GM12878 (cell line): ENCODE measurements around the gene CCDC17. TPM values are rescaled to one million over a fixed set of nuclear protein-coding genes. Genes with fewer than 3 reads are reported as not detected.

Source experiments
- BCL3 ChIP-seq: IDR thresholded peaks from 2 replicates; pipeline ENCODE4 v1.6.1; 2011; ENCODE audit warnings: borderline replicate concordance, low read depth, mild to moderate bottlenecking, moderate library complexity, low read length; ENCODE audit not compliant: insufficient read depth, poor library complexity, severe bottlenecking
- CREM ChIP-seq: IDR thresholded peaks from 2 replicates; pipeline ENCODE4 v1.6.1; 2014; ENCODE audit warnings: antibody characterized with exemption, low read depth
- EP300 ChIP-seq, 2 experiments: fragments of 150-350 bp in 1 of 2; IDR thresholded peaks; 2 replicates each; pipeline ENCODE4 v1.6.1; 2011 to 2012; ENCODE audit warnings: low read depth in 2 of 2, low read length in 2 of 2, borderline replicate concordance in 1 of 2, improper control_type of control experiment in 1 of 2, inconsistent platforms in 1 of 2; ENCODE audit not compliant: control insufficient read depth in 1 of 2
- JUND ChIP-seq: IDR thresholded peaks from 2 replicates; pipeline ENCODE4 v1.6.1; 2012; ENCODE audit warnings: low read depth, mild to moderate bottlenecking, low read length, improper control_type of control experiment, moderate library complexity
- KLF5 ChIP-seq: fragments of 450-650 bp; IDR thresholded peaks from 2 replicates; pipeline ENCODE4 v1.6.1; 2014; ENCODE audit warnings: mild to moderate bottlenecking; ENCODE audit not compliant: partially characterized antibody
- LARP7 ChIP-seq: fragments of 450-650 bp; IDR thresholded peaks from 2 replicates; pipeline ENCODE4 v1.6.1; 2017; ENCODE audit warnings: mild to moderate bottlenecking
- MEF2B ChIP-seq: fragments of 450-650 bp; IDR thresholded peaks from 2 replicates; pipeline ENCODE4 v1.6.1; 2018; ENCODE audit warnings: mild to moderate bottlenecking, moderate library complexity; ENCODE audit not compliant: partially characterized antibody, poor library complexity, severe bottlenecking
- SIN3A ChIP-seq: IDR thresholded peaks from 2 replicates; pipeline ENCODE4 v1.6.1; 2012; ENCODE audit warnings: low read depth, low read length, improper control_type of control experiment
- SPI1 ChIP-seq: IDR thresholded peaks from 2 replicates; pipeline ENCODE4 v1.6.1; 2011; ENCODE audit warnings: low read depth, mild to moderate bottlenecking, low read length, moderate library complexity, borderline replicate concordance; ENCODE audit not compliant: insufficient read depth
- YY1 ChIP-seq: IDR thresholded peaks from 2 replicates; pipeline ENCODE4 v1.6.1; 2011; ENCODE audit warnings: low read depth, mild to moderate bottlenecking, low read length
- polyA plus RNA-seq, 11 experiments: library from polyadenylated mRNA; depleted of rRNA in 4 of 11; unstranded in 6 of 11; stranded (reverse) in 5 of 11; fragments of >200 nt; fragmentation: Nextera tagmentation in 4 of 11; fragmentation: Illumina TruSeq in 1 of 11; extraction: Ambion mirVana in 4 of 11; extraction: Trizol in 1 of 11; gene quantifications; 1 replicate in 1 of 11; 2 replicates in 10 of 11; pipeline versions ENCODE4 v1.2.1 to v1.2.3, GENCODE V29; 2011 to 2016; ENCODE audit warnings: inconsistent platforms in 2 of 11, missing spikeins in 2 of 11, low read depth in 1 of 11
- total RNA-seq, 4 experiments: library from RNA; depleted of rRNA in 3 of 4; stranded (reverse); fragments of >200 nt in 3 of 4; fragmentation: Illumina TruSeq in 1 of 4; extraction: Trizol in 1 of 4; gene quantifications; 2 replicates each; pipeline versions ENCODE4 v1.2.1 to v1.2.3, GENCODE V29; 2013 to 2021
- TF ChIP-seq, protein P1 (sequence below): fragments of 450-650 bp; IDR thresholded peaks from 2 replicates; pipeline ENCODE4 v1.6.1; 2014; ENCODE audit warnings: mild to moderate bottlenecking

CCDC17 gene
- total and polyA plus RNA-seq, 10 of the 15 experiments (the other 5 are each of a cell fraction or from before 2014, with no cell fraction given) = 0.15 to 1.9 (median 0.69) TPM

- TF ChIP-seq KLF5 (no peak), EP300 (IDR thresholded peaks at IDR 0.05; ENCODE audit: borderline replicate concordance in 1 of 2, control insufficient read depth in 1 of 2, low read depth in 2 of 2, low read length in 2 of 2) (no peak), CREM (no peak), SPI1 (no peak), MEF2B (no peak), BCL3 (no peak), YY1 (no peak), JUND (no peak), LARP7 (no peak), SIN3A (no peak)
- TF ChIP-seq, protein P1, sequence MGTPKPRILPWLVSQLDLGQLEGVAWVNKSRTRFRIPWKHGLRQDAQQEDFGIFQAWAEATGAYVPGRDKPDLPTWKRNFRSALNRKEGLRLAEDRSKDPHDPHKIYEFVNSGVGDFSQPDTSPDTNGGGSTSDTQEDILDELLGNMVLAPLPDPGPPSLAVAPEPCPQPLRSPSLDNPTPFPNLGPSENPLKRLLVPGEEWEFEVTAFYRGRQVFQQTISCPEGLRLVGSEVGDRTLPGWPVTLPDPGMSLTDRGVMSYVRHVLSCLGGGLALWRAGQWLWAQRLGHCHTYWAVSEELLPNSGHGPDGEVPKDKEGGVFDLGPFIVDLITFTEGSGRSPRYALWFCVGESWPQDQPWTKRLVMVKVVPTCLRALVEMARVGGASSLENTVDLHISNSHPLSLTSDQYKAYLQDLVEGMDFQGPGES = no peak
Observed at GRCh38 chr1:45594412-45594811, 29.4 kb downstream of the CCDC17 start (continued).
